GM19467 (cell line): ENCODE results near the gene HLA-DRA.
"Not testable (repeated sequence)": the region's sequence is repeated elsewhere in the genome, so short reads cannot be mapped to it uniquely, and the experiment has no call there.

Experiments used
- ATAC-seq: cut with Tn5 transposase; IDR thresholded peaks from one replicate; pipeline ENCODE4 v1.9.1; 2021; ENCODE audit warnings: mild to moderate bottlenecking, moderate library complexity; ENCODE audit not compliant: unreplicated experiment

Gene HLA-DRA

DNA sequence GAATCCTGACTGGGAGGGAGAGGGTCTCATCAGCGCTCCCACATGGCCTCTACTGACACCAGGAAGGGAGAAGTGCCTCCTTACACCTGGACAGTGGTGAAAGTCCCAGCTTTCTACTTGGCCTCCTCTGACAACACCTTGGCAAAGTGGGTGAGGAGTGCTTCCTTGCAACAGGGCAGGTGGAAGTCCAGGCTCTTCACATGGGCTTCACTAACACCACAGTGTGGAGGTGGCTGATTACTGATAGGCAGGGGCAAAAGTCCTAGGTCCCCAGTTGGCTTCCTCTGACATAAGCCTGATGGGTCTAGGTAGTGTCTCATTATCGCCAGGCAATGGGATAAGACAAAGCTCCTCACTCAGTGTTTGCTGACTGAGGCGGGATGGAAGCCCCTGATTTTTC lies 9.5 kb upstream of the HLA-DRA start:
- no peak for ATAC-seq

DNA sequence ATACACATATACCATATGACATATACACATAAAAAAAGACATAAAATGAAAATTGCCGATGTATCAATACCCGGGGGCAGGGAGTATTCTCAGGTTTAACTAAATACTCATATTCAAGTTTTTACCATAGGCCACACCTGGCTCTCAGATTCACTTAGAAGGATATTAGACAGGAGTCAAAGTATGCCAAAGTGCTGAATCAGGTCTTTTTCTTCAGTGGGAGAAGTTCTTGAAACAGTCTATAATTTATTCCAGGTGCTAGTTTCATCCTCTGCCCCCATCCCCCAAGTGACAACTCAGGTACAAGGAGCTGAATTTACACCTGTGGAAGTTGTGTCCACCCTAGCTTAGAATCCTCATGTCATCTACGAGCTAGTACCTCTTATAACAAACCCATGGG lies 8.5 kb upstream of the HLA-DRA start:
- ATAC-seq, result no peak

DNA sequence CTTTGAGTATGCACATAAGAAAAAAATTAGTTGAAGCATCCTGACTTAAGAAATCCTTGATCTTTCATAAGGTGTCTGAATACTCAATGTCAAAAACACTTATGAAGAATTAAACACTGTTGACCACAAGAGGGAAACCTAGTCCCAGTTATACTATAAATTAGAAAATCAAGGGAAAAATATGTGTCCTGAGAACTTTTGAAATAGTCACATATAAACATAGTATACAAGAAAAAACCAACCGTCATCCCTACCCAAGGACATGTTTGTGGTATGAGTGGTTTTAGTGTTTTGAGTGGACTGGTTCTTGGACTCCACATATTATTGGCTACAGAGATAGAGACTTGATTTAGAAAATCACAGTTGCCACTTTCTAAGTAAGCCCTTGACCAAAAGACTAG lies 7.6 kb upstream of the HLA-DRA start:
- no peak for ATAC-seq

DNA sequence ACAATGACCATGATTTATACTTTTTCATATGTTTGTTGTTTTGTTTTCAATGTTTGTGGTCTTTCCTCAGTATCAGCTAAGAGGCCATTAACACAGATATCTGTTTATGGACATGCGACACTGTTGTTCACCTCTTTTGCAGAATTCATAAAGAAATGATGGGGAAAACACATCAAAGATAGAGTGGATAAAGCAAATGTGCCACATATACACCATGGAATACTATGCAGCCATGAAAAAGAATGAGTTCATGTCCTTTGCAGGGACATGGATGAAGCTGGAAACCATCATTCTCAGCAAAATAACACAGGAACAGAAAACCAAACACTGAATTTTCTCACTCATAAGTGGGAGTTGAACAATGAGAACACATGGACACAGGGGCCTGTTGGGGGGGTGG lies 5.7 kb upstream of the HLA-DRA start:
- not testable (repeated sequence) for ATAC-seq

DNA sequence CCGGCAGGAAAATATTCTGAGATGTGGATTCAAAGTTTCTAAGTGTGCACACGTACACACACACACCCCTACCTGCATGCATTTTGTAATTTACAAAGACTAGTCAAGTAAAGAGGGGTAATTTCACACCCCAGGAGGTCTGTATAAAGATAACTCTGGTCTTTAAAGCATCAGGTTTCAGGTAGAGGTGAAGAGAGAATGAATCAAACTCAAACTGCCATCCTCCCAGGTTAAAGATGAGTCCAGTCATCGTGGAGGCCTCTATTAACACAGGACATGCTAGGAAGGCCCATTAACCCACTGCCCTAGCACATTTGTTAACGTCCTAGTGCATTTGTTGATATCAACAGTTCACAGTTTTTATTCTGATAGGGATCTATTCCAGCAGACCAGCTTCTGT lies 3.5 kb upstream of the HLA-DRA start:
- no peak for ATAC-seq

DNA sequence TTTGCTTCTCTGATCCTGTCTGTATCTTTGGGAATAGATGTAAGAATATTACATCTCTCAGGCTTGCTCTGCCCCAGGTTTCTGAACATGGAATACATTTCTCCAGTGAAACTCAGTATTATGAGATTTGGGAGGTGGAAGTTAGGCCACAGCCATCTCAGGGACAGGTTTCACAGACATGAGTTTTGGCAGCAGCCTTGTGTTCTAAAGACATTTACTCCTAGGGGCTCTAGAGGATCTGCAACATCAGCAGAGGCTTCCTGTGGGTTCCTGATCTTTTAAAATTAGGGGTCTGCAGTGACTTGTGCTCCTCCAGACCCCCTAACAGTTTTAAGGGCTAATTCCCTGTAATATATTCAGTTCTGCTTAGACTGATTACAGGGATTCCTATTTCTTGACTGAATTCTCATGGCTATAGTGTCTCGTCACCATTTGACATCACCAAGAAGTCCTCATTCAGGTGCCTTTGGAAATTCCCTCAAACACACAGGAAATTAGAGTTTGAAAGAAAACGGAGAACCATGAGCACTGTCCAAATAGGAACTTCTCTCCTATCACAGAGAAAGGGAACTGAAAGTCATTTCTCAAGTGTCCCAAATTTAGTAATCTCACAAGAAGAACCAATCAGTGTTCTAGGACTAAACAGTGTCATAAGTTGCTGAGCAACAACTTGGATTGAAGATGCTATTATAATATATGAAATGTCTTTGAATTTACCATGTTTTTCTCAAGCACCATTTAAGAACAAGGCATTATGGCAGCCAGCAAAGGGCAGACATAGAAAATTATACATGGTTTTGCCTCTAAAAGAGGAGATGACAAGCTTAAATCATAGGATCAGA lies 2.5 kb upstream of the HLA-DRA start:
- peak; percentile 59 for ATAC-seq

DNA sequence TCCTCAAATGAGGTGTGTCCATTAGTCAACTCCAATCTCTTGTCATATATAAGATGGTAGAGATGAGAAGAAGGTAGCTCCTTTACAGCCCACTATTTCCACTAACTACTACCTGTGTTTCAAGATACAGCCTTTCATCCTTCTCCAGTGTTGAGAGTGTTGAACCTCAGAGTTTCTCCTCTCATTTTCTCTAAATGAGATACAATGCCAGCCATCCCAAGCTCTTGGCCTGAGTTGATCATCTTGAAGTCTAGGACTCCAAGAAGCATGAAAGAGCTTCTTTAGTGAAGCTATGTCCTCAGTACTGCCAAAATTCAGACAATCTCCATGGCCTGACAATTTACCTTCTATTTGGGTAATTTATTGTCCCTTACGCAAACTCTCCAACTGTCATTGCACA lies 548 bp upstream of the HLA-DRA start:
- ATAC-seq, result no peak

DNA sequence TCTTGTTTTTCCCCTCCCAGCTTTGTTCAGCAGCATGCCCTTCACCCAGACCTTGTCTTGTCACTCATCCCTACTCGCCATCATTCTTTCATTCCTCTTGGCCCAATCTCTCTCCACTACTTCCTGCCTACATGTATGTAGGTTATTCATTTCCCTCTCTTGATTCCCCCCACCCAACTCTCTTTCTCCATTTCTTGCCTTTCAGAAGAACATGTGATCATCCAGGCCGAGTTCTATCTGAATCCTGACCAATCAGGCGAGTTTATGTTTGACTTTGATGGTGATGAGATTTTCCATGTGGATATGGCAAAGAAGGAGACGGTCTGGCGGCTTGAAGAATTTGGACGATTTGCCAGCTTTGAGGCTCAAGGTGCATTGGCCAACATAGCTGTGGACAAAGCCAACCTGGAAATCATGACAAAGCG lies 2.6 kb downstream of the HLA-DRA start:
- no peak for ATAC-seq

DNA sequence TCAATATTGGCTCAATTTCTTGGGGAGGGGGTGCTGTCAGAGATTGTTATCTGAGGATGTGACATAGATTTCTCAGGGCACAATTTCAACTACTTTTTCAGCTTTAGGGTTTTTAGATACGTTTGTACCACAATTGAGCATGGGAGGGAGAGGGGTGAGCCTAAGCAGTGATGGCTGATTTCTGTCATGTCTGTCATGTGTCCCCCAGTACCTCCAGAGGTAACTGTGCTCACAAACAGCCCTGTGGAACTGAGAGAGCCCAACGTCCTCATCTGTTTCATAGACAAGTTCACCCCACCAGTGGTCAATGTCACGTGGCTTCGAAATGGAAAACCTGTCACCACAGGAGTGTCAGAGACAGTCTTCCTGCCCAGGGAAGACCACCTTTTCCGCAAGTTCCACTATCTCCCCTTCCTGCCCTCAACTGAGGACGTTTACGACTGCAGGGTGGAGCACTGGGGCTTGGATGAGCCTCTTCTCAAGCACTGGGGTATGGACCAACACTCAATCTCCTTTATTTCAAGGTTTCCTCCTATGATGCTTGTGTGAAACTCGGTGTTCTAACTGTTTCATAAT lies 3.4 kb downstream of the HLA-DRA start:
- ATAC-seq, result no peak

DNA sequence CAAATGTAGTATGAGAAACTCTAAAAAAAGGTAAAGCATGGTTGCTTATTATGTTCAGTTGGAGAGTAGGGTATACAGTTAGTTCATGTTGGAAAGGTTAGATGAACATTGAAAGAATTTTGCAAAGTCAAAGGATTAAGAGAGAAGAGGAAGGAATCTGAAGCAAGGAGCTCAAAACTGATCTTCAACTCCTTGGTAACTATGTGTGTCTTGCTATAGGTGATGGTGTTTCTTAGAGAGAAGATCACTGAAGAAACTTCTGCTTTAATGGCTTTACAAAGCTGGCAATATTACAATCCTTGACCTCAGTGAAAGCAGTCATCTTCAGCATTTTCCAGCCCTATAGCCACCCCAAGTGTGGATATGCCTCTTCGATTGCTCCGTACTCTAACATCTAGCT lies 4.7 kb downstream of the HLA-DRA start:
- no peak for ATAC-seq

DNA sequence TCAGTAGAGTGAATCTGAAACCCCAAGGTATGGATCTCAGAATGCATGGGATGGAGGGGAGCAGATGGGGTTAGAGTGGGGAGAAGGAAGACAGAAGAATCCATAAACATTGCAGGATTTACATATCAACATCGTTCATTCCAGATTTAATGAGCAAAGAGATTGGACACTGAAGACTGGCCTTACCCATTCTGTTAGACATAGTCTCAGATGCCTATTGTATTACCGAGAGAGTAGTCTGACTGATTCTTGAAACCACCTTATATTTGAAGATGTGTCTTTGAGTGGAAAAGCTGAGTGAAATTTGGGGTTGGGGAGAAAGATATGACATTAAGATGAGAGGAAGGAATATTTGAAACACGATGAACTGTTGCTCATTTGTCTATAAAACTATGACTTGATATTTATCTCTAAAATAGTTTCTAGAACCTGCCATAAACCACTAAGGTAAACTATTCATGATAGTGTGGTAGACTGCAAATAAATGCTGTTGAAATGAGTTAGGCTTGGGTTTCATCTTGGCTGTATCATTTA lies 5.7 kb downstream of the HLA-DRA start:
- no peak for ATAC-seq

DNA sequence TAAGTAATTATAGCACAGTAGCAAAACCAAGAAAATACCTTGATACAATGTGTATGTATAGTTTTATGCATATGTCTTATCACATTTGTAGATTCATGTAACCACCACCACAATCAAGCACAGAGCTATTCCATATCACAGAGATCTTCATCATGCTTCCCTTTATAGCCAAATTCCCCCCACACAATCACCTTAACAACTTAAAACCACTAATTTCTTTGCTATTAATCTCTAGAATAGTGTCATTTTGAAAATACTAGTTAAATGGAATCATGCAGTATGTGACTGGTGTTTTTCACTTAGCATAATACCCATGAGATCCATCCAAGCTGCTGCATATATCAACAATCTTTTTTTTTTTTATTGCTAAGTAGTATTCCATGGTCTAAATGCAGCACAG lies 8.2 kb downstream of the HLA-DRA start:
- no peak for ATAC-seq

DNA sequence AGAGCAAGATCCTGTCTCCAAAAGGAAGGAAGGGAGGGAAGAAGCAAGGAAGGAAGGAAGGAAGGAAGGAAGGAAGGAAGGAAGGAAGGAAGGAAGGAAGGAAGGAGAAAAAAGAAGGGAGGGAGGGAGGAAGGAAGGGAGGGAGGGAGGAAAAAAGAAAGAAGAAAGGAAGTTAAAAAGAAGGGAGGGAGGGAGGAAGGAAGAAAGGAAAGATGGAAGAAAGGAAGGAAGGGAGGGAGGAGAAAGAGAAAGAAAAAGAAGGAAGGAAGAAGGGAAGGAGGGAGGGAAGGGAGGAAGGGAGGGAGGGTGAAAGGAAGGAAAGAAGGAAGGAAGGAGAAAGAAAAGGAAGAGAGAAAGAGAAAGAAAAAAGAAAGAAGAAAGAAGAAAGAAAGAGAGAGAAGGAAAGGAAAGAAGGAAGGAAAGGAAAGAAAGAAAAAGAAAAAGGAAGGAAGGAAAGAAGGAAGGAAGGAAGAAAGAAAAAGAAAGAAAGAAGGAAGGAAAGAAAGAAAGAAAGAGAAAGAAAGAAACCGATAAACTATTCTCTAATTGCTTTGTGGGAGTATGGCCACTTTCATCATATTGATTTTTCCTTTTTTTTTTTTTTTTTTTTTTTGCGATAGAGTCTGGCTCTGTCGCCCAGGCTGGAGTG lies 9.5 kb downstream of the HLA-DRA start:
- no peak for ATAC-seq

DNA sequence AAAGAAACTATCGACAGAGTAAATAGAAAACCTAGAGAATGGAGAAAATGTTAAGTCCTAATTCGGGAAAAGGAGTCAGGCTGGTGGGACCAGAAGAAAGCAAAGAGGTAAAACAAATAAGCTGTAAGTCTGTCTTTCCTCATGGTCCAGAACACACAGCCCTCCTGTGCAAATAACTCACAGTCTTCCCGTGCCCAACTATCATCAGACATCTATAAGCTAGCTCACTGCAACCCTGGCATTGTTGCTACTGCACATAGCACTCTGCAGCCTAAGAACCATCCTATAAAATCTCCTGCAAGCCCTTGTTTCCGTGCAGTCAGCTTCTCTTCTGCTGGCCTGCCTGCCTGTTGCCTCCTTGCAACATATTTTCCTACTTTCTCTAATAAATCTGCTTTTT lies 17.4 kb downstream of the HLA-DRA start:
- ATAC-seq, result no peak

DNA sequence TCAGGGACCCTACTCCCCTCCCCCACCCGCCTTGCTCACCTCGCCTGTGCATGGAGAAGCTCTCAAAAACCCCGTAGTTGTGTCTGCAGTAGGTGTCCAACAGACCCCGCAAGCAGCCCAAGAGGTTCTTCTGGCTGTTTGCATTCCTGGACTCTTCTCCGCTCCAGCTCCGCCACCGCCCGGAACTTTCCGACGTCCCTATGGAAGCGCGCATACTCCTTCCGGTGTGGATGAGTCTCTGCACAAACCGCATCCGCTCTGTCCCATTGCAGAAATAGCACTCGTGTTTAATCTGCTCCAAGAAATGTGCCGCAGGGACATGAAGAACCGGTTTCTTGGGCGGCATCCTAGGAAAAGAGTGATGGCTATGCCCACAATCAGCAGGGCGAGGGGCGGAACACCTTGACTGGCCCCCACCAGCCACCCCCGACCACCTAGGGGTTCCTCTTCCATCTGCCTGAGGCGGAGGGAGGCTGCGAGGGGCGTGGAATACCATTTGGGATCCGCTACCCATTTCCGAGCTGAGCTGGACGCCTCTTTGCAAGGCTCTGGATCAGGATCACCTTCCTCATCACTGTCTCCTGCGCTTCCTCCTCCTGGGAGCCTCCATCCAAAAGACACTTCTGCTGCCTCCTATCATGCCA lies 20.2 kb downstream of the HLA-DRA start:
- ATAC-seq, result no peak

DNA sequence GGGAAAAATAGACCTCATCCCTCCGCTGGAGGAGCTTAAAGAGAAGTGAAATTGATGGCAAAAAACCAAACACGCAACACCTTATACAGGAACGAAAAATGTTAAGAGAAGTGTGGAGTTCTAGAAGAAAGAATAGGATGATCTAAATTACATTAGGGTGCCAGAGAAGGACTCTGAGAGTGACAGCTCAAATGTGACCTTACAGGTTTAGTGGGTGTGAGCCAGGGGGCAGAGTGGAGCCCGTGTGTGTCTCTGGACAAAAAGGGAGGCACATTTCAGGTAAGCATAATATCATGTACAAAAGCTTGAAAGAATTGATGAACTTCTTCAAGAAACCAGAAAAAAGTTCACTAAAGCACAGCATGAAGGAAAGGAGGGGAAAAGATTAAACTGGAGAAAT lies 20.8 kb downstream of the HLA-DRA start:
- ATAC-seq, result no peak

DNA sequence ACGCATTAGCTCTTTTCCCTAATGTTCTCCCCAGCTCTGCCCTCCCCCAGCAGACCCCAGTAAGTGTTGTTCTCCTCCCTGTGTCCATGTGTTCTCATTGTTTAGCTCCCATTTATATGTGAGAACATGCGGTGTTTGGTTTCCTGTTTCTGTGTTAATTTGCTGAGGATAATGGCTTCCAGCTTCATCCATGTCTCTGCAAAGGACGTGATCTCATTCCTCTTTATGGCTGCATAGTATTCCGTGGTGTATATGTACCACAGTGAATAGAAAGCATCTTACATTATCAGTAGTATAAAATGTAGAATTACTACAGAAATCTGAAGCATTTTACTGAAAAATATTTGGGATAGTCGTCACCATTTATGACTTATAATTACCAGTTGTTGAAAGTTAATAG lies 21.8 kb downstream of the HLA-DRA start:
- ATAC-seq, result no peak

DNA sequence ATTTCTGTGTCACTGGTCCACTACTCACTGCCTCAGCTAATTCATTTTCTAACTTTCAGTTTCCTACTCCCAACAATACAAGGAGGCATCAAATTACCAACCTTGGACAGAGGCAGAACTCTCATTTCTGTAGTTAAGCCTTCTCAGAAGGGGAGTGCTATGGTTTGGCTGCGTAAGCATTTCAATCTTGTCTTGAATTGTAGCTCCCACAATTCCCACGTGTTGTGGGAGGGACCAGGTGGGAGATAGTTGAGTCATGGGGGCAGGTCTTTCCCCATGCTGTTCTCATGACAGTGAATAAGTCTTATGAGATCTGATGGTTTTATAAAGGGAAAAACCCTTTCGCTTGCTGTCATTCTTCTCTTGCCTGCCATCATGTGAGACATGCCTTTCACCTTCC lies 22.9 kb downstream of the HLA-DRA start:
- no peak for ATAC-seq

DNA sequence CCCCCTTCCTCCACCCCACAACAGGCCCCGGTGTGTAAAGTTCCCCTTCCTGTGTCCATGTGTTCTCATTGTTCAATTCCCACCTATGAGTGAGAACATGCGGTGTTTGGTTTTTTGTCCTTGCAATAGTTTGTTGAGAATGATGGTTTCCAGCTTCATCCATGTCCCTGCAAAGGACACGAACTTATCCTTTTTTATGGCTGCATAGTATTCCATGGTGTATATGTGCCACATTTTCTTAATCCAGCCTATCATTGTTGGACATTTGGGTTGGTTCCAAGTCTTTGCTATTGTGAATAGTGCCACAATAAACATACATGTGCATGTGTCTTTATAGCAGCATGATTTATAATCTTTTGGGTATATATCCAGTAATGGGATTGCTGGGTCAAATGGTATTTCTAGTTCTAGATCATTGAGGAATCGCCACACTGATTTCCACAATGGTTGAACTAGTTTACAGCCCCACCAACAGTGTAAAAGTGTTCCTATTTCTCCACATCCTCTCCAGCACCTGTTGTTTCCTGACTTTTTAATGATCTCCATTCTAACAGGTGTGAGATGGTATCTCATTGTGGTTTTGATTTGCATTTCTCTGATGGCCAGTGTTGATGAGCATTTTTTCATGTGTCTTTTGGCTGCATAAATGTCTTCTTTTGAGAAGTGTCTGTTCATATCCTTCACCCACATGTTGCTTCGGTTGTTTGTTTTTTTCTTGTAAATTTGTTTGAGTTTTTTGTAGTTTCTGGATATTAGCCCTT lies 28.2 kb downstream of the HLA-DRA start:
- ATAC-seq, result not testable (repeated sequence)

DNA sequence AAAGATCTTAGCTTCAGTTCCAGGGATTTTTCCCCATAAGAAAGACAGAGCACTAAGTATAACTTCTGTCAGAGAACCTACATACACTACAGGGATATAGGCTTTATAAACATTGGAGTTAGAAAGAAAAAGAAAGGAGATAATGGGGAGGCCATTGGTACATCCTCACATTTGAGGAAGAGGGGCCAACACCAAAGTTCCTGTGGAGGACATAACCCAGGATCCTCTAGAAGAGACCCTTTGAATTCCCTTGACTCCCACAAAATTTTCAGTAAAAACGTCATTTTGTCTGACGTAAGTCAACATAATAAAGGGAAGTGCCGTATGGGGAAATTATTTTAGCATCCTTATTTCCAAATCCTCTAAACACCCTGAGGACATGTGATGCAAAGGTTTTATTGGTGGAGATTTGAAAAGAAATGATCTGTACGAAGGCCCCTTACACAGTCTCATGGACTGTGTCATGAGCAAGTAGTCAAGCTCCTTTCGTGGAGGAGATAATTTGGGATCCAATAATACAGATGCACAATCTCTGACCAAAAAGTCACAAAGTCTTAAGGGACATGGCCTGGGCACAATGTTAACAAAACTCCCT lies 33.2 kb downstream of the HLA-DRA start:
- ATAC-seq, result no peak
